ENCODE data around the gene SLC37A3. TPM values are rescaled to one million over a fixed set of nuclear protein-coding genes. Genes with fewer than 3 reads are reported as not detected.
"Not testable (repeated sequence)": the region's sequence is repeated elsewhere in the genome, so short reads cannot be mapped to it uniquely, and the experiment has no call there.

Gene SLC37A3
- total RNA-seq, 2 donors from 2014 or later, result 57.6 to 65.5 TPM

DNA sequence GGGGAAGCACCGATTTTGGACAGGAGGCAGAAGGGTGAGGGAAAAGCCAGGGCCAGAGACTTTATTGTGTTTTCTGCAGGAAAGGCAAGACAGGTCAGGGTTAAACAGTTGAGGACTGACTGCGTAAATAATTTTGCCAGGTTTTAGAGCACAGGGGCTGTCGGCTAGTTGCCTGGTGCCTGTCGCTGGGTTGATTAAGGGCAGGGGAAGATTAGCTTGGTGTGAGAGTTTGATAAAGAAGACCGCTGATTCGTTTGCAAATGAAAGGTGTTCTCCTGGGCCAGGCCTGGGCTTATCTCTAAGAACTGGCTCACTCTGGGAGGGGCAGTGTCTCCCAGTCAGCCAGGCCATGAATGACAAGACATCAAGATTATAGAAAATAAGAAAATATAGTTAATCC, 75.6 kb downstream of the SLC37A3 start:
- intact Hi-C loops (cut with DNase I, micrococcal nuclease), result no loop called here
- DNase-seq, result no peak
- no peak for ATAC-seq

DNA sequence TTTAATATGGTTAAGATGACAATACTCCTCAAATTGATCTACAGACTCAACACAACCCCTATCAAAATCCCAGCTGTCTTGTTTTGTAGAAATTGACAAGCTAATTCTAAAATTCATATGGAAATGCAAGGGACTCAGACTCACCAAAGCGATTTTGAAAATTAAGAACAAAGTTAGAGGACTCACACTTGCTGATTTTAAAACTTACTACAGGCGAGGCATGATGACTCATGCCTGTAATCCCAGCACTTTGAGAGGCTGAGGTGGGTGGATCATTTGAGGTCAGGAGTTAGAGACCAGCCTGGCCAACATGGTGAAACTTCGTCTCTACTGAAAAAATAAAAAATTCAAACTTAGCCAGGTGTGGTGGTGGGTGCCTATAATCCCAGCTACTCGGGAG, 78.3 kb downstream of the SLC37A3 start:
- ATAC-seq; intact Hi-C loops (cut with DNase I, micrococcal nuclease); DNase-seq: not testable (repeated sequence)

DNA sequence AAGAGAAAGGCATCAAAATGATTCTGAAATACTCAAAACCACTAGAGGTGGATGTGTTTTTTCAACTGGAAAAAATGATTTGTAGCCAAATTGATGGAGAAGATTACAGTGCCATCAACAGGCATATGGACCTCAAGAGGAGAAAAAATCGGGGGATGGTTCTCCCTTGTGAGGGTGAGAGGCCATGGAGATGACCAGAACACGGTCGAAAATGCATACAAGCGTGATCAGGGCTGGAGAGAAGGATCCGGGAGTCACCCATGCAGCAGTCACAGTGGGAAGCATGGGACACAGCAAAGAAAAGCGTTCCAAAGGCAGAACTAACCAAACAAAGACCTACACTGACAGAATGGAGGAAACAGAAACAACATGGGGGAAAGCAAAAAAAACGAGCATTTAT, 80.3 kb downstream of the SLC37A3 start:
- intact Hi-C loops (cut with DNase I, micrococcal nuclease), result no loop called here
- DNase-seq, result no peak
- ATAC-seq, result no peak

GRCh38 chr7:140317597-140317996, 80.7 kb downstream of the SLC37A3 start:
- ATAC-seq, result no peak
- no peak for DNase-seq
- intact Hi-C loops (cut with DNase I, micrococcal nuclease), result no loop called here

DNA sequence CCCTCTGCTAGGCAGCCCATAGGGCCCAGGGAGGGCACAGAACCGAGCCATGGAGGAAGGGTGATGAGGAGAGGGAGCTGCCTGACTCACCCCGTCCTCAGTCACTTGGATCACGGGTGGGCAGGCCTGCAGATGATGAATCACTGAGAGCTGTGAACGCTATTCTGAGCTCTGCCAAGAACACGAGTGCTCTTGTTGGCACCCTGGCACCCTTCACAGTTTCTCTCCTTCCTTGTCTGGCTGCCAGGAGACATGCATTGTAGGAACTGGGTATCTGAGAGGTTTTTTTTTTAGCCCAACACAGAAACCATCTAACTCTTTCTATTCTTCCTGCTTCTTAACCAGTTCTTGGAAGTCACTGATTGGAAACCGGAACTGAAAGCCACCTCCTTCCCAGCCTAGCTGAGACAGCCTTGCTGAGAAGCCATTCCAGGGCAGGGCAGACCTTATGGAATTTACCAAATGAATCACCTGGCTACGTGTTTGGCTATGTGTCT, 82.1 kb downstream of the SLC37A3 start:
- DNase-seq (peak; percentile 49 to 86), ATAC-seq (peak; percentile 91)
- intact Hi-C loops (cut with DNase I, micrococcal nuclease), result no loop called here

DNA sequence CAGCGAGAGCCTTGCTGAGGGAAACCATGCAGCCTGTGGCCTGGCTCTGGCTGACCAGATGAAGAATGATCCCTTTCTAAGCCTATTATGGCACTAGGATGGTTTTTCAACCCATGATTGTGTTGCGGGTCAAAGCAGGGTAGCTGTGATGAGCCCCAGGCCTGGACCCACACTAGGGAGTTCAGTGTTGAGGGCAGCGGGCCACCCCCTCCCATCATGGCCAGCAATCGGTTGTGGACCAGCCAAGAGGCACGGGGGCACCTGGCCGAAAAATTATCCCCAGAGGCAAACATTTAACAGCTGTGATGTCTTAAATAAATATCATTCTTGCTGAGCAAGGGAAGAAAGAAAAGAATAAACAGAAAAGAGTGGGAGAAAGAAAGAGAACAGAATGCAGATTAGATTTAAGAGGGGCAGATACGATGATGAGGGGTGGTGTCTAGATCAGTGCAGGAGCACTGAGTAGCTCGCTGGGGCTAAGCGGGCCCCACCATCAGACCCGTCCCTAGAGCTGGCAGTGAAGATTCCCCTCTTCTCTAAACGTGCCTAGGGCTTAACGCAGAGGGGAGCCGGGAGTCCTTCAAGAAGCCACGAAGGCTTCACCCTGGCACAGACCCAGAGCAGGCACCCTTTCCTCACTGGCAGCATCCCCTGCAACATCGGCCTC, 82.7 kb downstream of the SLC37A3 start:
- no peak for DNase-seq
- ATAC-seq, result no peak
- intact Hi-C loops (cut with DNase I, micrococcal nuclease), result no loop called here

DNA sequence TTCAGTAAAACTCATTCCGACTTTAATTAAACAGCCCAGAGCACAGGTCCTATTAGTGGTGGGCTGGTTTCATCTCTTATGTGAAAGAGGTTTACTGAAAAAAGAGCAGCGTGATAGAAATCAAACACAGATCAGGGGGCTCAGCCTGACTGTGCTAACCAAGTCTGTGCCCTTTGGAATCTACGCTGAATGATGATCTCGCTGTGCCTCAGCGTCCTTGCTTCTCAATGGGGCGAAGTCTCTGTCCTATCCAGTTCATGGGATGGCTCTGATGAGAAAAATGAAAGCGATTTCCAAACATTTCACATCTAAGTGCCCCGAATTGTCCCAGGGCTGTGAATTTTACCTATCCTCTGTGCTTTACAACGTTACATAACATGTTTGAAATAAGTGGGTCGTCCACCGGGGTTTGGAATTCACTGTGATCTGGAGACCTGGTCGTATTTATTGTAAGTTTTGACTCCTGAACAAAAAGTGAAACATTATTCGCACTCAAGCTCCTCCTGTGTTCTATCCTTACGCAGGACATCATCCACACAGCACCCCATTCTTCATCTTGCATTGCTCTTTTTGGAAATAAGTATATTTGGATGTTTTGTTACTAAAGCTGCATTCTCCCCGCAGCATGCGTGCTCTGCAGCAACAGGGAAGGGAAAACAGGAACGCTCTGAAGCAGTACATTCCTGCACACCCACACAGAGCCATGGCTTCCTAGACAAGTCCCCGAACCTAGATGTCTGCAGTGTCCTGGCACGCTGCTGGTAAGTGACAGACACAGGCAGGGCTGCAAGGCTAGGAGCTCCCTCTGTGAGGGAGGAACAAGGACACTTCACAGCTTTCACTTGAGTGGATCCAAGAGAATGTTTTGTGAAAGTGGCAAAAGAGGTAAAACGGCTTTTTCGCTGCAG, 83.5 kb downstream of the SLC37A3 start:
- ATAC-seq (no peak), DNase-seq (no peak)
- intact Hi-C loops (cut with DNase I, micrococcal nuclease), result no loop called here

GRCh38 chr7:140312141-140312846, 86.0 kb downstream of the SLC37A3 start:
- no peak for ATAC-seq
- intact Hi-C loops (cut with DNase I, micrococcal nuclease), result no loop called here
- no peak for DNase-seq

- intact Hi-C loops (cut with DNase I, micrococcal nuclease); ATAC-seq; DNase-seq: not testable (repeated sequence)
These were observed 87.2 kb downstream of the SLC37A3 start for GRCh38 chr7:140311128-140311527.

- DNase-seq (no peak), ATAC-seq (no peak)
- intact Hi-C loops (cut with DNase I, micrococcal nuclease), result no loop called here
These were observed 87.9 kb downstream of the SLC37A3 start for GRCh38 chr7:140310337-140311002.

GRCh38 chr7:140308060-140308459, 90.3 kb downstream of the SLC37A3 start:
- DNase-seq, result no peak
- peak; percentile 81 for ATAC-seq
- intact Hi-C loops (cut with DNase I, micrococcal nuclease), result no loop called here

DNA sequence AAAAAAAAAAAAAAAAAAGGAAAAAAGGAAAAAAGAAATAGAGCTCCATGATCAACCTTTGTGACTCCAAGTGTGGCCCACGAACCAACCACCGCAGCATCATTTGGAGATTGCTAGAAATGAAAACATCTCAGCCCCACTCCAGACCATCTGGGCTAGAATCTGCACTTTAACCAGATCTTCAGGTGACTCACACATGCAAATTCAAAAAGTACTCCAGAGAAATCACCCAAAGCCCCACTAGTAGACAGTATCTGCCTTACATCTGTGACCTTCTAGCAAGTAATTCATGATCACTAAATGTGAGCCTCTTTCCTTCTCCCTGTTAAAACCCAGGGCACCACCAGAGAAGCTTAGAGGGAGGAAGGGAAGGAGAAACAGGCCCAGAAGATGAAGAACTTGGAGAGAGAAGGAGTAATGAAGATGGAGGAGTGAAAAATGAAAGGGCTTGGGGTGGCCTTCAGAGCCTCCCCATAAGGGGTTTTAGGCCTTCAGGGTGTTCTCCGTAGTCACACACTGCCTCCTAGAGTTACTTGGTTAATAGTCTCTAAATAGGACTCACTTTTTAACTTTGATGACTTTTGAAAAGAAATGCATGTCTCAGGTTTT, 94.0 kb downstream of the SLC37A3 start:
- intact Hi-C loops (cut with DNase I, micrococcal nuclease), result no loop called here
- DNase-seq (no peak), ATAC-seq (peak; percentile 72)

DNA sequence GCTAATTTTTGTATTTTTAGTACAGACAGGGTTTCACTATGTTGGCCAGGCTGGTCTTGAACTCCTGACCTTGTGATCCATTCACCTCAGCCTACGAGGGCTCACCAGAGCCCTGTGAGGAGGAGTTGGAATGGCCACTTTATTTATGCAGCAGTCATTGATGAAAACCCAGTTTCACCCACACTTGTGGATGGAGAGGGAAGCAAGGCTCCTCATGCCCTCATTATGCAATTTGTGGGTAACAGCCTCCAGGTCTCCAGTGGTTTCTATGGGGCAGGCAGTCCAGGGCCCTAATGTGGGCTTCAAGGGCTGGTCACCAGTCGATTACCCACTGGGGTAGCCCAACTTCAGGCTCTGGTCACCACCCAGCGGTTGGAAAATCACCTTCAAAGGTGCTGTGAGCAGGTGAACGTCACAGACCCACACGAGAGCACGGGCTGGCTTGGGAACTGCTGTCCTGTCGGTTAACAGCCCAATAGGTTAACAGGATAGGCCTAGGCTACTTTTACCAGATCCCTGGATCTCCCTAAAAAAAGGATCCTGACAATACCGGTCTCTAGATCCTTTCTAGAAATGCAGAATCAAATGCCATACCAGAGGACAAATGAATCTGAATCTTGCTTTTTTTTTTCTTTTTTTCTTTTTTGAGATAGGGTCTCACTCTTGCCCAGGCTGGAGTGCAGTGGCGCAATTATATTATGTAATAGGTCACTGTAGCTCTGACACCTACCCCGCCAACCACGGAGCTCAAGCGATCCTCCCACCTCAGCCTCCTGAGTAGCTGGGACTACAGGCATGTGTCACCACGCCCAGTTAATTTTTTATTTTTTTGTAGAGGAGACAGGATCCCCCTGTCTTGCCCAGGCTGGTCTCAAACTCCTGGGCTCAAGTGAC, 97.8 kb downstream of the SLC37A3 start:
- ATAC-seq, result no peak
- intact Hi-C loops (cut with DNase I, micrococcal nuclease), result no loop called here
- DNase-seq, result no peak

- ATAC-seq (peak; percentile 71), DNase-seq (no peak)
- intact Hi-C loops (cut with DNase I, micrococcal nuclease), result no loop called here
These were observed 100.1 kb downstream of the SLC37A3 start for GRCh38 chr7:140298213-140298612.

DNA sequence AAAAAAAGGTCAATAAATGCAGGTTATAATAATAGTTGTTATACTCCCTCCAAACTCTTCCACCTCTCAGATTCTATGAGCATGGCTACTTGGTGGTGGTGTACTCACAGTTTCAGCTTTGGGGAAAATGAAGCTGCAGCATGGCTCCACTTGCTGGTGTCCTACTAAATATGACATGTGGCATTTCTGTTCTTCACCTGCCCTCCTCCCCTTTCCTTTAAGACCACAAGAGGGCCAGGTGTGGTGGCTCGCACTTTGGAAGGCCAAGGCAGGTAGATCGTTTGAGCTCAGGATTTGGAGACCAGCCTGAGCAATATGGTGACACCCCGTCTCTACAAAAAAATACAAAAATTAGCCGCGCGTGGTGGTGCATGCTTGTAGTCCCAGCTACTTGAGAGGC, 101.1 kb downstream of the SLC37A3 start:
- DNase-seq, result no peak
- ATAC-seq, result no peak
- intact Hi-C loops (cut with DNase I, micrococcal nuclease), result no loop called here

DNA sequence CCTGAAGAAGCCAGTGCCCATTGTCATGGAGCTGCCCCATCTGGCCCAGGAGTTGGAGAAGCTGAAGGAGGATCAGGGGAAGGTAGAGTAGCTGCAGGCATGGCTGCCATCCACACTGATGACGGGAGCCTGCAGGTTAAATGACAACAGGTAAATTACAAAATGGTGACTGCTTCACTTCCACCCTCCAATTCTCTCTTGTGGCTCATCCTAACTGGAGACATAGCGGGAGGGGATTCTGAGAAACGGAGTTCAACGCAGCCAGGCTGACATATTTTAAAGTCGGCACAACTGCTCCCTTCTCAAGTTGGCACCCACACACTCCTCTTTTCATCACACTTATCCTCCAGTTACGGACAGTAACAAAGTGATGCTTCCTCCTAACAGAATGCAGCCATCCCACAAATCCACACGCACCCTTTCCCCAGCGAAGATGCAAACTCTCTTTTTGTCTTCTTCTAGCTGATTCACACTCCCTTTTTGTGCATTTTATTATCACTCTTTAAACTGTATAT, 103.0 kb downstream of the SLC37A3 start:
- ATAC-seq (no peak), DNase-seq (no peak)
- intact Hi-C loops (cut with DNase I, micrococcal nuclease), result no loop called here

GRCh38 chr7:140294454-140294853, 103.9 kb downstream of the SLC37A3 start:
- intact Hi-C loops (cut with DNase I, micrococcal nuclease), result no loop called here

More at GRCh38 chr7:140294454-140294853, 103.9 kb downstream of the SLC37A3 start:
- ATAC-seq, result no peak
- DNase-seq, result no peak
